GM12891 (cell line): ENCODE measurements around the gene LMAN2L.

ENCODE experiments used
- DNase-seq: peaks from one replicate; pipeline ENCODE4 v3.0.0; 2011; ENCODE audit warnings: low spot score; ENCODE audit not compliant: insufficient read length
- FAIRE-seq: peaks from 2 replicates; lab custom pipeline; 2011; peaks lifted over from hg19 to GRCh38; lab: Jason Lieb, UNC
- PAX5 ChIP-seq: IDR thresholded peaks from 2 replicates; pipeline ENCODE4 v1.6.1; 2011; ENCODE audit warnings: low read length, moderate library complexity, mild to moderate bottlenecking; ENCODE audit not compliant: insufficient read depth, severe bottlenecking
- POLR2A ChIP-seq: IDR thresholded peaks from 2 replicates; pipeline ENCODE4 v1.6.1; 2011; ENCODE audit warnings: low read depth, low read length, control low read depth
- POLR2AphosphoS5 ChIP-seq: IDR thresholded peaks from 2 replicates; pipeline ENCODE4 v1.6.1; 2011; ENCODE audit warnings: low read depth, low read length, control low read depth
- POU2F2 ChIP-seq: IDR thresholded peaks from 2 replicates; pipeline ENCODE4 v1.6.1; 2011; ENCODE audit warnings: low read depth, mild to moderate bottlenecking, control low read depth, low read length, moderate library complexity
- SPI1 ChIP-seq: IDR thresholded peaks from 2 replicates; pipeline ENCODE4 v1.6.1; 2011; ENCODE audit warnings: low read depth, low read length, control low read depth
- TAF1 ChIP-seq: IDR thresholded peaks from 2 replicates; pipeline ENCODE4 v1.6.1; 2011; ENCODE audit warnings: low read depth, low read length, control low read depth

LMAN2L gene

DNA sequence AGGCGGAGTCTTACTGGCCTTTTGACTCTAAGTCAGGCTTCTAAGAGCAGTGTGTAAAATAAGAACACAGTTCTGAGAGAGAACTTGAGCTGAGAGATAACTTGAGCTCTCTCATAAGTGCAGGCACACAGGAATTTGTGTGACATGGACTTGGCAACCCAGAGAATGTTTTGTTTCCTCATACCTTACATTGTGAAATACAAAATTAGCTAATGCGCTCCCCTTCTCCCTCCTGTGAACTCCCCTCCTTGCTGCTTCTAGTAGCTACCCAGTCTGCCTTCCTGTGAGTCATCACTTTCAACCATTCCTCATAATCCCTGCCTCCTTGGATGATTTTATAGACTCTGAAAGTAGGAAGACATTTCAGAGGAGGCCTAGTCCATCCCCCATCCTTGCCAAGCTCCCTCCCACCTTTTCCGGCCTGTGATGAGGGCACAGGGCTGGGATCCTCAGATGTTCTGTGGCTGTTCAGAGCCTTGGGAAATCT, 74.7 kb downstream of the LMAN2L start:
- FAIRE-seq (no peak), DNase-seq (no peak)
- TF ChIP-seq POLR2AphosphoS5 = no peak
- TF ChIP-seq PAX5 = no peak
- no peak for TF ChIP-seq SPI1

DNA sequence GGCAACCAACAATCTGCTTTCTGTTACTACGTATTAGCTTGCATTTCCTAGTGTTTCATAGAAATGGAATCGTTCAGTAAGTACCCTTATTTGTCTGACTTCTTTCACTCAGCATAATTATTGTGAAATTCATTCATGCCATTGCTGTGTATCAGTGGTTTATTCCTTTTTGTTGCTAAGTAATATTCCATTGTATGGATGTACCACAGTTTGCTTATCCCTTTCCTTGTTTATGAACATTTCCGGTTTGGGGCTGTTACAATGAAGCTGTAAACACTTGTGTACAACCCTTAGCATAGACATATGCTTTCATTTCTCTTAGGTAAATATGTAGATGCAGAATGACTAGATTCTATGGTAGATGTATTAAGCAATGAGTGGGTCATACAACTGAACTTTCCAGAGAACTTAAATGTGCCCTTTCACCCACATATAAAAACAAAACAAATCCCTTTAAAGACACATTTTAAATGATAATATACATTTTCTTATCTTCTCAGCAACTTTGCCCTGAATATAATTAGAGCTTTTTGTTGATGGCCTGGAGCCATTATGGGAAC, 75.4 kb downstream of the LMAN2L start:
- TF ChIP-seq TAF1 (no peak), POLR2A (no peak), SPI1 (no peak), POLR2AphosphoS5 (no peak), POU2F2 (no peak), PAX5 (no peak)
- no peak for DNase-seq
- no peak for FAIRE-seq

DNA sequence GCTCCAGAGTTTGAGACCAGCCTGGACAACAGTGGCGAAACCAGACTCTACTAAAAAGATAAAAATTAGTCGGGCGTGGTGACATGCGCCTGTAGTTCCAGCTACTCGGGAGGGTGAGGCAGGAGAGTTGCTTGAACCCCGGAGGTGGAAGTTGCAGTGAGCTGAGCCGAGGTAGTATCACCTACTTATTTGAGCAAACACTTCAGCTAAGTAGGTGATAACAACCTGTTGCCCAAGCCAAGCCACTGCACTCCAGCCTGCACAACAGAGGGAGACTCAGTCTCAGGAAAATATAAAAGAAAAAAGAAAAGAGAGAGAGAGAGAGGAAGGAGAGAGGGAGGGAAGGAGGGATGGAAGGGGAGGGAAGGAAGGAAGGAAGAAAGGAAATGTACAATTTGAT, 76.0 kb downstream of the LMAN2L start:
- TF ChIP-seq SPI1 (no peak), POLR2AphosphoS5 (no peak), POLR2A (no peak), TAF1 (no peak), POU2F2 (no peak)
- DNase-seq (no peak), FAIRE-seq (no peak)

DNA sequence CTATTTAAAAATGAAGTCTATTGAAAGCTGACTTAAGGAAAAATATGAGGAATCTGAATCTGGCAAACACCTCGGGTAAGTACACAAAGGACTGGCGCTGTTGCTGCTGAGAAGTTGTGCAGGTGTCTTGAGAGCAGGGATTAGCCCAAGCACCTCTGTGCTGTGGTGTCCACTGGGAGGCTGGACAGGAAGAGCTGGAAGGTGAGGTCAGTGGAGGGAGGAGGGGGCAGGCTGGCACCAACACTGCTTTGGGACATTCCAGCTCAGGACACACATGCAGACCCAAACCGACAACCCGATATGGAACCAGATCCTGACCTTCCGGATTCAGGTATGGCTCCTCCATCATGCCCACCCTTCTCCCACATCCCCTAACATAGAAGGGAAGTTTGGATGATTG, 76.7 kb downstream of the LMAN2L start:
- no peak for FAIRE-seq
- TF ChIP-seq TAF1 = no peak
- TF ChIP-seq POLR2AphosphoS5 = no peak
- TF ChIP-seq SPI1 = no peak
- no peak for TF ChIP-seq POU2F2
- TF ChIP-seq POLR2A = no peak
- no peak for TF ChIP-seq PAX5
- no peak for DNase-seq

DNA sequence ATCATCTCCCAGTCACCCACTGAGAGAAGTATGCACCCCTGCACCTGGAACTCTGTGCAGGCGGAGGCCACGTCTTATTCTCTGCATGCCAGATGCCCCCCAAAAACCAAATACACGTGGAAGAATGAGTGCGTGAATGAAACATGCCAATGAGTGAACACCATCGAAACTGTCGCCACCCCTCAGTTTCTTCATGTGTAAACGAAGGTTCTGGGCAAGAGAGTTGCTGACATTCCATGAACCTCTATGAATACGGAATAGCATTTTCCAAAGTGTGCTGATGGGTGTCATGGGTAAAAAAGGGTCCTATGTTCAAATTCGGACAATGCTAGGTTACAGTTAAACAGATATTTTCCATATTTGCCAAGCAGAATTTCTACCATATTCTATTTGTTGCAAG, 77.5 kb downstream of the LMAN2L start:
- FAIRE-seq (no peak), DNase-seq (no peak)
- TF ChIP-seq PAX5 = no peak
- TF ChIP-seq POLR2AphosphoS5 = no peak

DNA sequence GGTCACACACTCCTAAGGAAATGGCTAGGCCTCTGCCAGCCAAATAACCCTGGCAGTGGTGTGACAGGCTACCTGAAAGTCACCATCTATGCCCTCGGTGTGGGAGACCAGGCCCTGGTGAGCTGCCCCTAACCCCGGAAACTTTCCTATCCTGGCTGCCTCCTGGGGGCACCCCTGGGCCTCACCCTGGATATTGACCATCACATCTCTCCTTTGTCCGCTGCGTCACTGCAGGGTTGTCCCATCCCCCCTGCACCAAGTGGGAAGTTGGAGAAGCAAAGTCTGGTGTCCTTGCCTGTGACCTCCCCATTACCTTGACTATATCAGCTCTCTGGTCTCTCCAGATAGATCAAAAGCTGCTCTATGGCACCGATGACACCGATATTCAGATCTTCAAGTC, 78.5 kb downstream of the LMAN2L start:
- FAIRE-seq (no peak), DNase-seq (no peak)
- TF ChIP-seq PAX5 = no peak

GRCh38 chr2:96656540-96656939, 83.3 kb downstream of the LMAN2L start:
- TF ChIP-seq TAF1 = no peak
- TF ChIP-seq SPI1 = peak; percentile 91
- no peak for TF ChIP-seq POU2F2
- no peak for TF ChIP-seq PAX5
- DNase-seq = no peak
- no peak for FAIRE-seq
